ENCODE results near the gene CERS4.
"Not testable (repeated sequence)": the region's sequence is repeated elsewhere in the genome, so short reads cannot be mapped to it uniquely, and the experiment has no call there.

Gene CERS4

GRCh38 chr19:8203288-8204120 lies 5.7 kb upstream of the CERS4 start:
- not testable (repeated sequence) for H3K27ac Mint-ChIP-seq; H3K27me3 Mint-ChIP-seq; H3K36me3 Mint-ChIP-seq (ENCODE audit: insufficient read depth); ATAC-seq (replicated peaks); H3K9me3 Mint-ChIP-seq; H3K4me1 Mint-ChIP-seq (ENCODE audit: low read depth in 2 of 2); H3K4me3 Mint-ChIP-seq; DNase-seq

GRCh38 chr19:8204961-8205360 lies 4.2 kb upstream of the CERS4 start:
- no peak for ATAC-seq (replicated peaks)
- Mint-ChIP-seq H3K27me3 (no peaks in the 10 kb centered on the region), H3K9me3 (no peaks in the 10 kb centered on the region), H3K4me1 (ENCODE audit: low read depth in 2 of 2) (peaks cover 4 to 6% of the 10 kb centered on the region in 2 donors), H3K4me3 (no peak overlapping the region), H3K27ac (no peak overlapping the region), H3K36me3 (ENCODE audit: insufficient read depth) (peaks cover 18% of the 10 kb centered on the region)
- DNase-seq, result no peak

- DNase-seq (no peak), ATAC-seq (replicated peaks) (no peak)
- Mint-ChIP-seq H3K36me3 (ENCODE audit: insufficient read depth) (peaks cover 16% of the 10 kb centered on the region), H3K27ac (peak overlapping the region in 1 of 2 donors; percentile 55), H3K9me3 (no peaks in the 10 kb centered on the region), H3K4me3 (no peak overlapping the region), H3K27me3 (no peaks in the 10 kb centered on the region), H3K4me1 (ENCODE audit: low read depth in 2 of 2) (peaks cover 9 to 15% of the 10 kb centered on the region in 2 donors)
Observed at GRCh38 chr19:8206147-8207087, 2.8 kb upstream of the CERS4 start.

GRCh38 chr19:8207326-8207725 lies 1.8 kb upstream of the CERS4 start:
- not testable (repeated sequence) for H3K27ac Mint-ChIP-seq; DNase-seq; H3K27me3 Mint-ChIP-seq; H3K9me3 Mint-ChIP-seq; H3K4me3 Mint-ChIP-seq; ATAC-seq (replicated peaks)
- Mint-ChIP-seq H3K36me3 (ENCODE audit: insufficient read depth) (peaks cover 16% of the 10 kb centered on the region), H3K4me1 (ENCODE audit: low read depth in 2 of 2) (peaks cover 13 to 21% of the 10 kb centered on the region in 2 donors)

- no peaks in the 10 kb centered on the region for H3K27me3 Mint-ChIP-seq
- DNase-seq, result peak in 1 of 3 experiments; percentile 2
Observed at GRCh38 chr19:8208119-8208921, 850 bp upstream of the CERS4 start.

GRCh38 chr19:8209462-8210378 lies 550 bp downstream of the CERS4 start:
- H3K4me3 Mint-ChIP-seq, result peak overlapping the region; percentile 95 to 98
- H3K27me3 Mint-ChIP-seq, result no peaks in the 10 kb centered on the region
- DNase-seq, result peak; percentile 84 to 87 (median 85)
- H3K27ac Mint-ChIP-seq, result peak overlapping the region; percentile 97 to 99
- H3K9me3 Mint-ChIP-seq, result no peaks in the 10 kb centered on the region
- peaks cover 16% of the 10 kb centered on the region for H3K36me3 Mint-ChIP-seq (ENCODE audit: insufficient read depth)
- ATAC-seq (replicated peaks), result peak; percentile 84
- peaks cover 24 to 29% of the 10 kb centered on the region in 2 donors for H3K4me1 Mint-ChIP-seq (ENCODE audit: low read depth in 2 of 2)

More at GRCh38 chr19:8208119-8208921, 850 bp upstream of the CERS4 start:
- Mint-ChIP-seq H3K4me3 (peak overlapping the region; percentile 77 to 83), H3K4me1 (ENCODE audit: low read depth in 2 of 2) (peaks cover 17 to 24% of the 10 kb centered on the region in 2 donors), H3K27ac (peak overlapping the region; percentile 77 to 81), H3K9me3 (no peaks in the 10 kb centered on the region), H3K36me3 (ENCODE audit: insufficient read depth) (peaks cover 16% of the 10 kb centered on the region)
- ATAC-seq (replicated peaks), result no peak

- ATAC-seq (replicated peaks) (no peak), DNase-seq (no peak)
- H3K27ac Mint-ChIP-seq, result peak overlapping the region; percentile 97 to 99
- no peaks in the 10 kb centered on the region for H3K9me3 Mint-ChIP-seq
- peak overlapping the region; percentile 95 to 98 for H3K4me3 Mint-ChIP-seq
- H3K27me3 Mint-ChIP-seq, result no peaks in the 10 kb centered on the region
- H3K36me3 Mint-ChIP-seq (ENCODE audit: insufficient read depth), result peaks cover 17% of the 10 kb centered on the region
- H3K4me1 Mint-ChIP-seq (ENCODE audit: low read depth in 2 of 2), result peaks cover 27 to 29% of the 10 kb centered on the region in 2 donors
Observed at GRCh38 chr19:8210421-8211101, 1.4 kb downstream of the CERS4 start.

- peak overlapping the region; percentile 52 to 97 for H3K27ac Mint-ChIP-seq
- DNase-seq (no peak), ATAC-seq (replicated peaks) (no peak)
- H3K4me3 Mint-ChIP-seq, result no peak overlapping the region
- no peaks in the 10 kb centered on the region for H3K27me3 Mint-ChIP-seq
- no peaks in the 10 kb centered on the region for H3K9me3 Mint-ChIP-seq
- H3K4me1 Mint-ChIP-seq (ENCODE audit: low read depth in 2 of 2), result peaks cover 31 to 35% of the 10 kb centered on the region in 2 donors
- peaks cover 19% of the 10 kb centered on the region for H3K36me3 Mint-ChIP-seq (ENCODE audit: insufficient read depth)
Observed at GRCh38 chr19:8212212-8212611, 3.0 kb downstream of the CERS4 start.

- ATAC-seq (replicated peaks) (no peak), DNase-seq (no peak)
- Mint-ChIP-seq H3K4me1 (ENCODE audit: low read depth in 2 of 2) (peaks cover 34 to 35% of the 10 kb centered on the region in 2 donors), H3K4me3 (peak overlapping the region in 1 of 2 donors; percentile 51), H3K9me3 (no peaks in the 10 kb centered on the region), H3K36me3 (ENCODE audit: insufficient read depth) (peaks cover 19% of the 10 kb centered on the region), H3K27ac (peak overlapping the region in 1 of 2 donors; percentile 69), H3K27me3 (no peaks in the 10 kb centered on the region)
Observed at GRCh38 chr19:8212916-8213315, 3.7 kb downstream of the CERS4 start.

- Mint-ChIP-seq H3K4me3 (no peak overlapping the region), H3K4me1 (ENCODE audit: low read depth in 2 of 2) (peaks cover 37% of the 10 kb centered on the region in 2 donors), H3K36me3 (ENCODE audit: insufficient read depth) (peaks cover 16% of the 10 kb centered on the region), H3K27ac (peak overlapping the region; percentile 69 to 71), H3K9me3 (no peaks in the 10 kb centered on the region), H3K27me3 (no peaks in the 10 kb centered on the region)
- ATAC-seq (replicated peaks) (no peak), DNase-seq (no peak)
Observed at GRCh38 chr19:8213827-8214672, 4.9 kb downstream of the CERS4 start.

GRCh38 chr19:8214802-8215201 lies 5.6 kb downstream of the CERS4 start:
- Mint-ChIP-seq H3K4me3 (no peak overlapping the region), H3K27me3 (no peaks in the 10 kb centered on the region), H3K27ac (peak overlapping the region; percentile 69 to 71), H3K9me3 (no peaks in the 10 kb centered on the region), H3K36me3 (ENCODE audit: insufficient read depth) (peaks cover 11% of the 10 kb centered on the region), H3K4me1 (ENCODE audit: low read depth in 2 of 2) (peaks cover 35 to 36% of the 10 kb centered on the region in 2 donors)
- ATAC-seq (replicated peaks) (no peak), DNase-seq (no peak)
